ENCODE measurements around the gene NPR3.

Gene NPR3

DNA sequence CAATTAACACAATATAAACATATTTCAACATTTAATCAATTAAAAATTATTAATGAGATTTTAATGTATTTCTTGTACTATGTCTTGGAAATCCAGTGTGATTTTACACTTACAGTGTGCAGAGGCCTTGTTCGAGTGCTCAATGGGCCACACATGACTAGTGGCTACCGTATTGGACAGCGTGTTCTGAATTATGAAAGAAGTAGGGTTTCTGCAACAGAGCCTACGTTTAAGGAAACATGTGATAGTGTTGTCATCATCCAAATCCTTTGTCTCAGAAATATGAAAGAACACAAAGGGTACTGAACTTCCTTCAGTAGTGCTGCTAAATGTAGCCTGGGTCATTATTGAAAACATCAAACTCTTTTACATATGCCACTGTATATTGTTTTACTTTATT is 29.5 kb downstream of the NPR3 start:
- no peak for DNase-seq (ENCODE audit: extremely low spot score)
- TF ChIP-seq, protein P1, sequence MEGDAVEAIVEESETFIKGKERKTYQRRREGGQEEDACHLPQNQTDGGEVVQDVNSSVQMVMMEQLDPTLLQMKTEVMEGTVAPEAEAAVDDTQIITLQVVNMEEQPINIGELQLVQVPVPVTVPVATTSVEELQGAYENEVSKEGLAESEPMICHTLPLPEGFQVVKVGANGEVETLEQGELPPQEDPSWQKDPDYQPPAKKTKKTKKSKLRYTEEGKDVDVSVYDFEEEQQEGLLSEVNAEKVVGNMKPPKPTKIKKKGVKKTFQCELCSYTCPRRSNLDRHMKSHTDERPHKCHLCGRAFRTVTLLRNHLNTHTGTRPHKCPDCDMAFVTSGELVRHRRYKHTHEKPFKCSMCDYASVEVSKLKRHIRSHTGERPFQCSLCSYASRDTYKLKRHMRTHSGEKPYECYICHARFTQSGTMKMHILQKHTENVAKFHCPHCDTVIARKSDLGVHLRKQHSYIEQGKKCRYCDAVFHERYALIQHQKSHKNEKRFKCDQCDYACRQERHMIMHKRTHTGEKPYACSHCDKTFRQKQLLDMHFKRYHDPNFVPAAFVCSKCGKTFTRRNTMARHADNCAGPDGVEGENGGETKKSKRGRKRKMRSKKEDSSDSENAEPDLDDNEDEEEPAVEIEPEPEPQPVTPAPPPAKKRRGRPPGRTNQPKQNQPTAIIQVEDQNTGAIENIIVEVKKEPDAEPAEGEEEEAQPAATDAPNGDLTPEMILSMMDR (IDR thresholded peaks at IDR 0.05; ENCODE audit: control extremely low read depth, extremely low read depth, low read depth, missing control alignments) = no peak
- ChIA-PET POLR2A (no interaction called here), CTCF (no interaction called here)

DNA sequence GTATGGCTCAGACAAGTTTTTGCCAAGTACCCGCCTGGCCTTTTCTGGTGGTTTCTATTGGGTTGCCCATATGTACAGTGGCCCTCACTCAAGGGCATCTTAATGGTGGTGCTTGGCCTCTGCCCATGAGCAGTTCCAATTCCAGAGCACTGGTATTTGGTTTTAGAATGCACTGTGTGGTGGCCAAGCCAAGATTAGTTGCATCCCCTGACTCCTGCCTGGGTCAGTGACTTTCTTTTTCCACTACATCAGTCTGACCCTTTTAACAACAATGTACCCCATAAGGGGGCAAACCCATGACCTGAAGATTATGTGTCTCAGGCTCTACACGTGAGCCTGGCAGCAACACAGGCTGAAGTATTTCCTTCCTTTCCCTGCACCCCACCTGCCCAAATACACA is 34.2 kb downstream of the NPR3 start:
- TF ChIP-seq, protein P1 (IDR thresholded peaks at IDR 0.05; ENCODE audit: control extremely low read depth, extremely low read depth, low read depth, missing control alignments) = no peak
- CTCF ChIA-PET = no interaction called here
- DNase-seq (ENCODE audit: extremely low spot score) = no peak
- POLR2A ChIA-PET = no interaction called here

DNA sequence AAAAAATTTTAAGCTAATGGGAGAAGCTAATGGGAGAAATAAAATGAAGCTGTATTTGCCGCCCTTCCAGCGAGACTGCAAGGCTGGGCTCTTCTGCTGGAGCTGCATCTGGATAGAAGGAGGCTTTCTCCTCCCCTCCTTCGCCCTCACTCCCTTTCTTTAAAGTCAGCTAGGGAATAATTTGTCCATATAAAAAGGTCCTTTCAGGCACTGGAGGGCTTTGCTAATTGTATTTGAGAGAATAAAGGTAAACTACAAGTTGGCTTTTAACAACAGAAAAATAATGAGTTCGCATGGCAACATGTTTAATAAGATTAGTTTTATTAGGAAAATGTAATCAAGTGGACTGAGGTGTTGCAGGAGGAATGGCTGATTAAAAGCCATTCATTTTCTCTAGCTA is 41.3 kb downstream of the NPR3 start:
- ChIA-PET POLR2A (no interaction called here), CTCF (interaction anchor here (1.2 kb wide), 1 partner anchor 27 kb away, joined by 3 read pairs; no protein-coding TSS in a partner anchor)
- no peak for DNase-seq (ENCODE audit: extremely low spot score)
- TF ChIP-seq, protein P1 (IDR thresholded peaks at IDR 0.05; ENCODE audit: control extremely low read depth, extremely low read depth, low read depth, missing control alignments) = no peak

DNA sequence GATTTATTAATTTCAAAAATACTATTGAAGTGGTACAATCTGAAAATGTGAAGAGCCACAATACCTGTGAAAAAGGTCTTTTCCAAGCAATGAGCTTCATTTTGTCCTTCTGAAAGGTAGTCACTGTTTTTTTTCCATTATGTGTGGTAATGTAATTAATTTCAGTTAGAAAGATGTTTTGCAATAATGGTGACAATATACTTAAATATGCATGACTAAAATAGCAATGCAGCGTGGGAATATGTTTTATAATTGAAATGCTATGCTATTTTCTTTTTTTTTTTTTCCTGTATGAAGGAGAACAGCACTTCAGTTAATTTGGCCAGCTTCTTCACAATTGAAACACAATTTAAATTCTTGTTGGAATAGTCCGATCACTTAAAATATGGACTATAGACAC is 41.9 kb downstream of the NPR3 start:
- ChIA-PET CTCF (interaction anchor here (1.2 kb wide), 1 partner anchor 27 kb away, joined by 3 read pairs; no protein-coding TSS in a partner anchor), POLR2A (no interaction called here)
- TF ChIP-seq, protein P1 (IDR thresholded peaks at IDR 0.05; ENCODE audit: control extremely low read depth, extremely low read depth, low read depth, missing control alignments) = no peak
- no peak for DNase-seq (ENCODE audit: extremely low spot score)

DNA sequence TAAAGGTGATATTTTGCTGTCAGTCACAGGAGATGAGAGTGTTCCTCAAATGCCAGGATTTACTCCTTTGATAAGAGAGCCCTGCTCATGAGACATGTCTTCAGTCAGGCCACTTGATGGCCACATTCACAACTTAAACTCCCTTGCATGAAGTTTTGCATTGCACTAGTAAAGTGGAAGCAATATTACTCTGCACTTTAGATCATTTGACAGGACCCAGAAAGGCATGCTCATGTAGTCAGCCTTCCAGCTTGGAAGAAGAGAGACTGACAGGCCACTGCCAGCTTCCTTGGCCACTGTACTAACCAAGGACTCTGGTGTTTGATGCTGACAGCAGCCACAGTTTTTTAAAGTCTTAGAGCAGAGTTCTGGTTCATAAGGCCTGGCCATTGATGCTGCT is 42.6 kb downstream of the NPR3 start:
- DNase-seq (ENCODE audit: extremely low spot score) = no peak
- POLR2A ChIA-PET = no interaction called here
- CTCF ChIA-PET = no interaction called here
- TF ChIP-seq, protein P1 (IDR thresholded peaks at IDR 0.05; ENCODE audit: control extremely low read depth, extremely low read depth, low read depth, missing control alignments) = no peak

DNA sequence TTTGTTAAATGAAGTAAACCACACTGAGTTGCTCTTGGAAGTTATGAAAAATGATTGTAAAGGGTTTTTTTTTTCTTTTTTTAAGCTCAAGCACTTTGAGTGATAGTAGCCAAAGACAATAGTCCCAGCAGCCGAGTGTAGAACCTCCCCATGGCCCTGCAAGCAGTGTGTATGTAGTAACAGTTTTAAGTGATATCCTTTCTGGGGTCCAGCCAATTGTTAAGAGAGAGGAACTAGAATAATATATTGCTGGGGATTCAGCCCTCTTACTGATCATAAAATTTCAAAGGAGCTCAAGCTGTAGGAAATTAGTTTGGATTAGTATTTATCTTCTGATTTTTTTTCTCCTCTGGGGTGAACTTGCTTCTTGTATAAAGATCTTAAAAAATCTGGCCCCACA is 43.2 kb downstream of the NPR3 start:
- POLR2A ChIA-PET = no interaction called here
- no peak for DNase-seq (ENCODE audit: extremely low spot score)
- TF ChIP-seq, protein P1 (IDR thresholded peaks at IDR 0.05; ENCODE audit: control extremely low read depth, extremely low read depth, low read depth, missing control alignments) = no peak
- CTCF ChIA-PET = no interaction called here

DNA sequence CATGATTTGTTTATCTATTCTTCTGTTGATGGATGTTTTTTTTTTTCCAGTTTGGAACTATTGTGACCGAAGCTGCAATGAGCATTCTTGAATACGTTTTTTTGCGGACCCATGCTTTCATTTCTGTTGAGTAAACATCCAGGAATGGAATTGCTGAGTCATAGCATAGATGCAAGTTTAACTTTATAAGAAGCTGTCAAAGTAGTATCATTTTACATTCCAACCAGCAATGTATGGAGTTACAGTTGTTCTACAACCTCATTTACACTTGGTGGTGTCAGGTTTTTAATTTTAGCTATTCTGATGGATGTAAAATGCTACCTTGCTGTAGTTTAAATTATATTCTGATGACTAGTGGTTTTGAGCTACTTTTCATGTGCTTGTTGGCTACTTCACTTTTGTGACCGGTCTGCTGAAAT is 49.0 kb downstream of the NPR3 start:
- TF ChIP-seq, protein P1 (IDR thresholded peaks at IDR 0.05; ENCODE audit: control extremely low read depth, extremely low read depth, low read depth, missing control alignments) = no peak
- DNase-seq (ENCODE audit: extremely low spot score) = no peak
- POLR2A ChIA-PET = no interaction called here
- CTCF ChIA-PET = interaction anchor here (0.5 kb wide), 1 partner anchor 67 kb away, joined by 3 read pairs; no protein-coding TSS in a partner anchor

Data from GM10248 (cell line).